Activated CD8-positive, alpha-beta T cell treated with anti-CD3 and anti-CD28 coated beads for 36 hours (primary cell): ENCODE data around the gene BAIAP2L2. TPM values are rescaled to one million over a fixed set of nuclear protein-coding genes. Genes with fewer than 3 reads are reported as not detected.
"Not testable (repeated sequence)": the region's sequence is repeated elsewhere in the genome, so short reads cannot be mapped to it uniquely, and the experiment has no call there.

Source experiments
- ATAC-seq: fragments of 200-7000 bp; cut with Tn5 transposase; one replicate; pipeline ENCODE4 v1.10.0; 2021; ENCODE audit warnings: mild to moderate bottlenecking, moderate library complexity
- CTCF ChIA-PET: fragments of 350-600 bp; sonication (Branson Sonifier 250); formaldehyde crosslinking; loops from one replicate; lab custom pipeline; 2021; ENCODE audit warnings: antibody characterized with exemption; lab: Charles Lee
- POLR2A ChIA-PET: fragments of 350-600 bp; sonication (Branson Sonifier 250); formaldehyde crosslinking; loops from one replicate; lab custom pipeline; 2021; ENCODE audit warnings: antibody characterized with exemption; lab: Charles Lee
- DNase-seq: peaks from one replicate; pipeline ENCODE4 v3.0.0-alpha.2; 2020
- H3K27ac Mint-ChIP-seq: one replicate; pipeline ENCODE4 v1.8.0; 2021; ENCODE audit warnings: mild to moderate bottlenecking, mixed read lengths
- H3K27me3 Mint-ChIP-seq: one replicate; pipeline ENCODE4 v1.8.0; 2021; ENCODE audit warnings: mixed read lengths
- H3K36me3 Mint-ChIP-seq: one replicate; pipeline ENCODE4 v1.8.0; 2021; ENCODE audit warnings: low read depth, mixed read lengths
- H3K4me1 Mint-ChIP-seq: one replicate; pipeline ENCODE4 v1.8.0; 2021; ENCODE audit warnings: low read depth, mixed read lengths
- H3K4me3 Mint-ChIP-seq: one replicate; pipeline ENCODE4 v1.8.0; 2021; ENCODE audit warnings: mild to moderate bottlenecking, moderate library complexity, mixed read lengths
- H3K9me3 Mint-ChIP-seq: one replicate; pipeline ENCODE4 v1.8.0; 2021; ENCODE audit warnings: mixed read lengths
- intact Hi-C: fragments of 100-400 bp; cut with micrococcal nuclease; formaldehyde crosslinking; loops from one replicate; pipeline ENCODE4 v1.10.0; 2022
- total RNA-seq, 2 experiments: library from RNA; stranded (reverse); gene quantifications; one replicate each; pipeline ENCODE4 v1.2.3, GENCODE V29; 2021
- TF ChIP-seq, protein P1 (sequence below): fragments of 200-600 bp; IDR thresholded peaks from one replicate; pipeline ENCODE4 v1.8.0; 2022; ENCODE audit warnings: antibody characterized with exemption, mild to moderate bottlenecking

BAIAP2L2 gene
- total RNA-seq, 2 experiments from 2014 or later: 0.61 to 0.67 TPM

GRCh38 chr22:38080850-38081635, 29.4 kb downstream of the BAIAP2L2 start:
- ChIA-PET CTCF (interaction anchor here (1.9 kb wide), 1 partner anchor 29 kb away, joined by 4 read pairs; no protein-coding TSS in a partner anchor), POLR2A (no interaction called here)
- Mint-ChIP-seq H3K4me3 (no peak overlapping the region), H3K9me3 (no peaks in the 10 kb centered on the region), H3K27ac (no peak overlapping the region), H3K4me1 (no peaks in the 10 kb centered on the region), H3K27me3 (peaks cover 20% of the 10 kb centered on the region), H3K36me3 (no peaks in the 10 kb centered on the region)
- TF ChIP-seq, protein P1, sequence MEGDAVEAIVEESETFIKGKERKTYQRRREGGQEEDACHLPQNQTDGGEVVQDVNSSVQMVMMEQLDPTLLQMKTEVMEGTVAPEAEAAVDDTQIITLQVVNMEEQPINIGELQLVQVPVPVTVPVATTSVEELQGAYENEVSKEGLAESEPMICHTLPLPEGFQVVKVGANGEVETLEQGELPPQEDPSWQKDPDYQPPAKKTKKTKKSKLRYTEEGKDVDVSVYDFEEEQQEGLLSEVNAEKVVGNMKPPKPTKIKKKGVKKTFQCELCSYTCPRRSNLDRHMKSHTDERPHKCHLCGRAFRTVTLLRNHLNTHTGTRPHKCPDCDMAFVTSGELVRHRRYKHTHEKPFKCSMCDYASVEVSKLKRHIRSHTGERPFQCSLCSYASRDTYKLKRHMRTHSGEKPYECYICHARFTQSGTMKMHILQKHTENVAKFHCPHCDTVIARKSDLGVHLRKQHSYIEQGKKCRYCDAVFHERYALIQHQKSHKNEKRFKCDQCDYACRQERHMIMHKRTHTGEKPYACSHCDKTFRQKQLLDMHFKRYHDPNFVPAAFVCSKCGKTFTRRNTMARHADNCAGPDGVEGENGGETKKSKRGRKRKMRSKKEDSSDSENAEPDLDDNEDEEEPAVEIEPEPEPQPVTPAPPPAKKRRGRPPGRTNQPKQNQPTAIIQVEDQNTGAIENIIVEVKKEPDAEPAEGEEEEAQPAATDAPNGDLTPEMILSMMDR: no peak
- intact Hi-C loops: no loop called here
- peak; percentile 22 for DNase-seq
- peak; percentile 56 for ATAC-seq

GRCh38 chr22:38080474-38080849, 30.0 kb downstream of the BAIAP2L2 start:
- CTCF ChIA-PET: no interaction called here
- Mint-ChIP-seq H3K4me1 (no peaks in the 10 kb centered on the region), H3K36me3 (no peaks in the 10 kb centered on the region), H3K27ac (no peak overlapping the region), H3K9me3 (no peaks in the 10 kb centered on the region), H3K4me3 (no peak overlapping the region), H3K27me3 (peaks cover 20% of the 10 kb centered on the region)
- no peak for DNase-seq
- intact Hi-C loops: no loop called here
- POLR2A ChIA-PET: no interaction called here
- ATAC-seq: no peak
- TF ChIP-seq, protein P1: no peak

- Mint-ChIP-seq H3K4me1 (no peaks in the 10 kb centered on the region), H3K27ac (no peak overlapping the region), H3K27me3 (peaks cover 20% of the 10 kb centered on the region), H3K9me3 (no peaks in the 10 kb centered on the region), H3K36me3 (no peaks in the 10 kb centered on the region), H3K4me3 (no peak overlapping the region)
- DNase-seq: no peak
- POLR2A ChIA-PET: no interaction called here
- ATAC-seq: no peak
- CTCF ChIA-PET: no interaction called here
- TF ChIP-seq, protein P1: no peak
- intact Hi-C loops: no loop called here
Measured at GRCh38 chr22:38079804-38080203, 30.7 kb downstream of the BAIAP2L2 start.

GRCh38 chr22:38079208-38079607, 31.3 kb downstream of the BAIAP2L2 start:
- H3K4me1 Mint-ChIP-seq, intact Hi-C loops, H3K36me3 Mint-ChIP-seq, CTCF ChIA-PET, H3K9me3 Mint-ChIP-seq, ATAC-seq, POLR2A ChIA-PET, H3K27ac Mint-ChIP-seq, DNase-seq, H3K4me3 Mint-ChIP-seq: not testable (repeated sequence)
- peaks cover 20% of the 10 kb centered on the region for H3K27me3 Mint-ChIP-seq

GRCh38 chr22:38078046-38078840, 32.2 kb downstream of the BAIAP2L2 start:
- Mint-ChIP-seq H3K4me3 (no peak overlapping the region), H3K27ac (no peak overlapping the region), H3K9me3 (no peaks in the 10 kb centered on the region), H3K4me1 (no peaks in the 10 kb centered on the region), H3K27me3 (peaks cover 19% of the 10 kb centered on the region), H3K36me3 (peaks cover under 1% of the 10 kb centered on the region)
- no peak for DNase-seq
- ATAC-seq: no peak
- ChIA-PET POLR2A (no interaction called here), CTCF (no interaction called here)
- TF ChIP-seq, protein P1: no peak
- intact Hi-C loops: no loop called here
